ENCODE results near the gene SPOCK1.

Gene SPOCK1

DNA sequence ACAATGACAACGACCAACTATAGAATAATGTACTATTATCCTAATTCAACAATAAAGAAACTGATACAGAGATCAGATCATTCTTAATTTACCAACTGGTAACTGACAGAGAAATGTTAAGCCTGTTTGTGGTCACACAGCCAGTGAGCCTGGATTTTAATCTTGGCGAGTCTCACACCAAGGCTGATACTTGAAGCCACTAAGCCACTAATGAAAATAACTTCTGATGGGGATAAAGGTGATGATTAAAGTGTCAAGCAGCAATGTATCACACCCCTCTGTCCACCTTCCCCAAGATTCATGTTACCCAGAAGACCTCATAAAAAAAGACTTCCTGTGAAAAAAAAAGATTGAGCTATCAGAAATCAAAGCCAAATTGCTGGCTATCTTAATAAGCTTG lies 350.5 kb downstream of the SPOCK1 start:
- no peak for DNase-seq (ENCODE audit: low read depth)

DNA sequence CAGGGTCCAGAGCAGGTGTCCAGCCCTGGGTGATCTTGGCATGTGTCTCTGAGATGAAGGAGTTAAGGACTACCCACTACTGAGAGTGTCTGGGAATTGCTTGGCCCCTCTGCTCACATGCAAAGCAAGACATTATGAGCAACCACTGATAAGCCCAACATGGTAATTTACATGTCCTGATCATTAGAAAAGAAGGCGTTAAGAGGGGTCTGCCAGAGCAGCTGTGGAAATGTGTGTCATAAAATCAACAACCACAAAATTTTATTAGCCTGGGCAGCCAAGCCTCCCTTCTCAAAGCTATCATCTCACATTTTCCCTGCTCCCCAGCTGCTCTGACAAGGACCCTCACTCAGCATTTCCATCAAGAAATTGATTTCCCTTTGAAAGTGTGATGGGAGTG lies 351.0 kb downstream of the SPOCK1 start:
- no peak for DNase-seq (ENCODE audit: low read depth)

DNA sequence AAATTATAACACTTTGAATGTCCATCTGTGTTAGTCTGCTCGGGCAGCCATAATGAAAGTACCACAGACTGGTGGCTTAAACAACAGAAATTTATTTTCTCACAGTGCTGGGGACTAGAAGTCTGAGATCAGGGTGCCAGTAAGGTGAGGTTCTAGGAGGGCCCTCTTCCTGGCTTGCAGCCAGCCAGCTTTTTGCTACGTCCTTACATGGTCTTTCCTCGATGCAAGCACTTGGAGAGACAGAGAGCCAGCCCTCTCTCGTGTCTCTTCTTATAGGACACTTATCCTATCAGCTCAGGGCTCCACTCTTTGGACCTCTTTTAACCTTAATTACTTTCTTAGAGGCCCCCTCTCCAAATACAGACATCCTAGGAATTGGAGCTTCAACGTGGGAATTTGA lies 351.8 kb downstream of the SPOCK1 start:
- DNase-seq (ENCODE audit: low read depth) = no peak

DNA sequence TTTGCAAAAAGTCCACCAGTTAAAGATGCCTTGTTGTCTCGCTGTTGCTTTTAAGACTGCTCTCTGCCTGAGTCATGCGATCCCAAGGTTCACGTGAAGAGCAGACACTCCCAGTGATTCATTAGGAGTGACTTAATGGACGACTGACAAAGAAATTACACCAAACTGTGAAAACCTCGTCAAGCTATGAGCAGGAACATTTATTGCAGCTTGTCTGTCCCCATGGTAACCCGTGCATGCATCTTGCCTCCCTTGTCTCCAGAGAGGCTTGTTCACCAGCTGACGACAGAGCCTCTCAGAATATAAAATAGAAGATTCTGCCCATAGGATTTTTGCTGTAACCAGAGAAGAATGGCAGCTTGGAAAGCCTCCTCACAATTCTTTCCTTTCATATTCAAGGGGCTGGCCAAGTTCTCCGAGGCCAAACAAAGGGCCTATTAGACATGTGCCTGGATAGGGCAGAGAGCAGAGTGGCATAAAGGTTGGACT lies 352.7 kb downstream of the SPOCK1 start:
- peak; percentile 95 for DNase-seq (ENCODE audit: low read depth)

DNA sequence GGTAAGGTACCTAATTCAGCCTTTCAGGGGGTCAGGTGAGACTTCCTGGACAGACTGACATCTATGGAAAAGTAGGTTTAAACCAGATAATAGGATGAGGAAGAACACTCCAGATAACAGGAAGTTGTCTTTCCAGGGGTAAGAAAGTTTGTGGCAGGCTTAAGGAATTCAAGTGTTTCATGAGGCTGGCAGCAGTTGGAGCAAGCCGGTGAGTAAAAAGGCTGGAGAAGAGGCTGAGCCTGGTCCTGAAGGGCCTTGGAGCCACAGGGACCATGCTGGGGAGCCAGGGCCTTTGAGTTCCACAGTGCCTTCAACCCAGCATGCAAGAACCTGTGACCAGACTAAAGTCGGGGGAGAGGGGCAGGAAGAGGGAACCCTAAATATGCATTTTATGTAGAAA lies 353.4 kb downstream of the SPOCK1 start:
- DNase-seq (ENCODE audit: low read depth) = no peak

DNA sequence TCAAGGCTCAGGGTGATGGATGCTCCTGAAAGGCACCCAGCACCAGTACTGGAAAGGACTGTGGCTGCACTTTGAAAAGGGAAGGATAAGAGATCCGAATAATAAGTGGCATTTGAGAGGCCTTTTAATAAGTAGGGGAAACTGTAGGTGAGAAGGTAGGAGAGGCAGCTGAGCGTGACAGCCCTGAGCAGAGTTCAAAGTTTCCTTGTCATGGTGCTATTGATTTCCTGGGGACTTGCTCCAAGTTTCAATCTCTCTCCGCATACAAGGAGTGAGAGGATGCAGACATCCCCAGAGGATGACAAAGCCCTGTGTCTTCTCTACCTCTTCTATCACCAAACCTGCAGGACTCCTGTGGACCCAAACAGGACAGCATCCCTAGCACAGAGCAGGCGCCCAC lies 354.5 kb downstream of the SPOCK1 start:
- no peak for DNase-seq (ENCODE audit: low read depth)

DNA sequence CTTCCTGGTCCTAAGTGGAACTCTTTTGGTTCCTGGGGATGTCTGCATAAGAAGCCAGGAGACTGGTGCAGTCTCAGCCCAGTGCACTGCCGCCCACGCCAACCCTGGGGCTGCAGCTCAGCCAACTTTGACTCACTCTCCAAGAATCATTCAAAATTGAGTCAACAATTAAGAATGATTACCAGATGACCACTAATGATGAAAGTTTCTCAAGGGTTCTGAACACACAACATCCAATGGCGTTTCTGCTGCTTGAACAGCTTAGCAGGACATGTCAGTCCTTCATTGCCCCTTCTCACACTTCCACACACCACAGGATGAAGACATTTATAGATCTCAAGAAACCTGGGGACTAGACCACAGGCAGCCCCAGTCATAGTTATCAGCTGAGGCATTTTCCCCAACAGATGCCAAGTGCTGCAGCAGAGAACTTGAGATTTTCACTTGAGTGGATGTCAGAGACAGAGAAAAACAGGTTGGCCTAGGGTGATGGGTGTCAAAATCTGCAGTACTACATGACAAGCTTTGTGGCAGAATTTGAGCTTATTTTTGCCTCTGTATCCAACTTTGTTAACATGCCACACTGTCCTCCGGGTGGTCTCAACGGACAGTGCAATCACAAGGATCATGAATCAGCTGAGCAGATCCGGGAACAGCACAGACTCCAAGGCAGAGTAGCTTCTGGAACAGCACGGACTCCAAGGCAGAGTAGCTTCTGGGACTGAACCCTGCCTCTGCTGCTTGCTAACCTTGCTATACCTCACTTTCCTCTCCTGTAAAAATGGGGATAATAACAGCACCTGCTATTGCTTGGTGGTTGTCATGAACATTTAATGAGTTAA lies 356.1 kb downstream of the SPOCK1 start:
- peak; percentile 86 for DNase-seq (ENCODE audit: low read depth)

DNA sequence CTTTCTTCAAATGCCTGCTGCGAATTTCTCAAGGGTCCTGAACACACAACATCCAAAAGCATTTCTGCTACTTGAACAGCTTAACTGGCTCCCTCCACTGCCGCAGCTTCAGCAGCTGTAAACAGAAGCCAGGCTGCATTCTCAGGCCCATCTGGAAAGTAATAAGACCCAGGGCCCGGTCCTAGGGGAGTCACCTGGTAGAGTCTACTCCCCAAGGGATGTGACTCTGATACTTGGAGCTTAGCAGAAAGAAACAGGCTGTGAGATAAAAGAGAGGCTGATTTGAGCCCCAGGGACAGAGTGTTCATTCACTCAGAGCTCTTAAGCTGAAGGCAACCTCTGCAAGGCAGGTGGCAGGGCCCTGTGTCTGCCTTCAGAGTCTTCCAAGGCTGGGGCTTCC lies 356.8 kb downstream of the SPOCK1 start:
- no peak for DNase-seq (ENCODE audit: low read depth)

DNA sequence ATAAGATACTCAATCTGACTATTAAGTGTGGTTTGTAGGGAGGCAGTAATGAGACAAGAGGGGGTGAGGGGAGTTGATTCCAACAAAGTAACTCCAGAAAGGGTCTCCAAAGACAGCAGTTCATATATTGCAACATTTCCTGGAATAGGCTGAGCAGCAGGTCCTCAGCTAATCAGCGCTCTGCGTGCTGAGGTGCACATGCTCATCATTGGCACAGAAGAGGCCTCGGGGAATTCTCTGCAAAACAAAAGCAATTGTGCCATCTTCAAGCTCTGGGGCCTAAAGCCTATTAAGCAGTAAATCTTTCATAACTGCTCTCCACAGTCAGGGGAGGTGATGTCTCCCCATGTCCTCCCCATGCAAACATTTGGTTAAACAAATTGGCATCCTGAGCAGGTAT lies 357.3 kb downstream of the SPOCK1 start:
- DNase-seq (ENCODE audit: low read depth) = no peak

DNA sequence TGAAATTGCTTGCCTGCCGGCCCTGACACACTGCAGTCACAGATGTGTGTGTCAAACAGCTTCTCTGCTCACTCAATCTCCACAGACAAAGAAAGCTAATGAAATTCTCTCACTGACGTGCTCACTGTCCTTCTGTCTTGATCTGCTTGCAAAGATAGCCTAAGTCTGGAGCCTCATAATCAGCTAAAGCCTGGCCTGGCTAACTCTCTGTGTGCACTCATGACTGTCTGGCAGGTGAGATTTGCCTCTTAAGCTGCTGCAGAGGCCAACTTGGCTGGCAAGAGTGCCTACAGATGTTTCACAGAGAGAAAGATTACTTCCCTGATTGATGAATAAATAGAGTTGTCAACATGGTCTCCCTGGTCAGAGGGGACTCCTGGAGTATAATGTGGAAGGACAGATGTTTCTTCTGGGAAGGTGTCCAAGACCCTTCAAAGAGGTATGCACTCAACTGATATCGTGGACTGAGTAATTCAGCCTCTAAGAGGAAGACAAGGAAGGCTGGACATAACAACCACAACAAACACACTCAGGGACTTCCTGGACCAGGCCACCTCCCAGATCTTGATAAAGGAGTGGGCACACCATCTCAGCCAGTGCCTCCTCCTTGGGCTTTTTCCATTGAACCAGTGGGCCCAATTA lies 362.0 kb downstream of the SPOCK1 start:
- no peak for DNase-seq (ENCODE audit: low read depth)

DNA sequence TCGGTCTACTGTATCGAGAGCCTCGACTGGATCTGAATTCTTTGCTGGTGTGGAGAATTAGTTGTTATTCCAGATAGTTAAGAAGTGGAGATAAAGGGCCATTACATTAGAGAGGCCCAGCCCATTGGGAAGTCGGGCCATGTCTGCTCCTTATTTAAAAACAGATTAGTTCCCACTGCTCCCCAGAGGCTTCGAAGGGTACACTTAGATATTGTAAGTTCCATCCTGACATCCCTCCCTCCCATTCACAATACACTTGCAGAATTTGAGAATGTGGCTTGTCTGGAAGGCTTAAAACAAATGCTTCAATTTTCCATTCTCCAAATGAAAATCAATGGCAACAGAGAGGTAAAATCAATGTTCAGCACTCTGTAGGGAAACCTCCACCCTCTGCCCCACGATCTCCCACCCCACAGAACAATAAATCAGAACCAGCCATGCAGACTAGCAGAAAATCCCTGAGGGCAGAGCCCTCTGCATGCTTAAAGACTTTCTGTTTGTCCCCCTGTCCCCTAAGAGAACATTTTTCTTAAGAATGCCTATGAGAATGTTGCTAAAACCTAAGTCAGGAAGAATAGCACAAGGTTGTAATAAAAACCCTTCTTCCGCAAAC lies 364.1 kb downstream of the SPOCK1 start:
- DNase-seq (ENCODE audit: low read depth) = no peak

DNA sequence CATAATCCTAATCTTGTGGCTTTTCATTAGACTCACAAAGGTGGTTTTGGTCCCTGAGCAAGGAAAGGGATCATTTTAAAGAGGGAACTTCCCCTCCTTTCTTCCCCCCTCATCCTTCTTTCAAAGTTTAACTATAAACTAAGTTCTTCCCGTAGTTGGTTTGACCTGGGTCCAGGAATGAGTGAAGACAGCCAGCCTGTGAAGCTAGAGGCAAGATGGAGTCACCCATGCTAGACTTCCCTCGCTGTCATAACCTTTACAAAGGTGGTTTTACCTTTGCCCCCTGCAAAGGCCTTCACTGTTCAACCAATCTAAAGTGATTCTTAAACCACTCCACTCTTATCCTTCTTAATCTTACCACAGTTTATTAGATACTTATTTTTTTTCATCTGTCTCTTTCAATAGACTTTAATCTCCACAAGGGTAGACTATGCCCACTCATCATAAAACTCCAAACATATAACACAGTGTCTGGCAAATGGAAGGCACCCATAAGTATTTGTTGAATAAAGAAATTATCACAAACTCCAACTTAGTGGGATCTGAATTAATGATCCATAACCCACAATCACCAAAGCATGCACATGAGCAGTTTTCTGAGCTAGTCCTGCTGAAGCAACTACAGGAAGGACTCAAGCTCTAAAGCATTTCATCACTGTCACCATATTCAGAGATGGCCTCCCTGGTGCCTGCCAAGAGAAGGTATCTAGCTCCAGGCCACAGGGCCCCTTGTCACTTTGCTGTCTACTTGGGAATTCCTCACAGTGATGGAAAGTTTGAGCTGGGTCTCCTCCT lies 369.0 kb downstream of the SPOCK1 start:
- no peak for DNase-seq (ENCODE audit: low read depth)

DNA sequence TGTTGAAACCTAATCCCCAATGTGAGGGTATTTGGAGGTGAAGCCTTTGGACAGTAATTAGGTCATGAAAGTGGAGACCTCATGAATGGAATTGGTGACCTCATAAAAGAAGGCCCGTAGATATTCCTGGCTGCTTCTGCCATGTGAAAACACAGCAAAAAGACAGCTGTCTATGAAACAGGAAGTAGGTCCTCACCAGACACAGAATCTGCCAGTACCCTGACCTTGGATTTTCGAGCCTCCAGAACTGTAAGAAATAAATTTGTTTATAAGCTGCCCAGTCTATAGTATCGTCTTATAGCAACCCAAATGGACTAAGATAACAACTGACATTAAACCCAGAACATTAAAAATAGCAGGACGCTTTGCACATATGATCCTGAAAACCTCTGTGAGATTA lies 371.1 kb downstream of the SPOCK1 start:
- no peak for DNase-seq (ENCODE audit: low read depth)

DNA sequence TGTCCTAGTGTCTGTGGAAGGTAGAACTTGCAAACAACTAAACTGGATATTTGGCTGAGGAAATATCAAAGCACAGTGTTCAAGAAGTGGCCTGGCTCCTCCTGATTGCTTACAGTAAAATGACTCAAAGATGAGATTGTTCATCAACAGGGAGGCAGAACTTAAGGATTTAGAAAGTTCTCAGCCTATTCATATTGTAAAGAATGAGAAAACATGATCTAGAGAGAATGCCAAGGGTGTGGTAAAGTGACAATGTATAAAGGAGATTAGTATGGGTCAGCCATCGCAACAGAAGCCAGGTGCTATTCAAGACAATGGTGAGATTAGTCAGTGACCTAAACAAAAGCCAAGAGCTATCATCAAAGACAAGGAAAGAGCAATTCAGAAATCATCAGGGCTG lies 372.3 kb downstream of the SPOCK1 start:
- DNase-seq (ENCODE audit: low read depth) = no peak

DNA sequence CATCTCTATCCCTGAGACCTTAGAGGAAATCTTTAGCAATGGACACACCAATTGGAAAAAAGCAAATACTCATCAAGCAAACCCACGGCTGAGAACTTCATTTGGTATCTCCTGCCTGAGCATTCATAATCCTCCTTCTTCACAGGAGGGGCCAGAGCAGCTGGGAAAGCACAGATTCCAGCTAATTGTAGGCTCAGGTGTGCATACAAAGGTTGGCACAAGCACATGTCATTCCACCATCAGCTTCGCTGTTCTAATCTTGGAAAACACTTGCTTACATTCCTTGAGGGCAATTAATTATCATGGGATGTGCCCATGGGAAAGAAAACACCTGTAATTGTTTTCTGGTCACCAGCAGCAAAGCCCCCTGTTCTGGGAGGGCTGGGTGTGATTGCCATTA lies 376.6 kb downstream of the SPOCK1 start:
- DNase-seq (ENCODE audit: low read depth) = no peak

DNA sequence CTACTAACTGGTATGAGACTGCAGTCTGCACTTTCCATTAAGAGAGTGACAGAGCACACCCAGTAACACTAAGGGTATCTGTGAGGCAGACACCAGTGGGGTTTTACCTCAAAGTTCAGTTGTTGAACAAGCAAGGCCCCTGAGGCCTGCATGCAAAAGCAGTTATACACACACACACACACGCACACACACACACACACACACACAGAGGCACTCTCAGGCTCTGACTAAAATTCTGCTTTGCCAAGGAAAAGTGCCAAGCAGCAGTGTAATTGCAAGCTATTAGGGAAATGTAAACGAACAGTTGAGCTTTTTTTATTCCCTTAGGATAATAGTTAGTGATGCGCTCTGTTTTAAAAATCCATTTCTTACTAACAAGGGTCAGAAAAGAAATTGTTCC lies 377.1 kb downstream of the SPOCK1 start:
- DNase-seq (ENCODE audit: low read depth) = no peak

DNA sequence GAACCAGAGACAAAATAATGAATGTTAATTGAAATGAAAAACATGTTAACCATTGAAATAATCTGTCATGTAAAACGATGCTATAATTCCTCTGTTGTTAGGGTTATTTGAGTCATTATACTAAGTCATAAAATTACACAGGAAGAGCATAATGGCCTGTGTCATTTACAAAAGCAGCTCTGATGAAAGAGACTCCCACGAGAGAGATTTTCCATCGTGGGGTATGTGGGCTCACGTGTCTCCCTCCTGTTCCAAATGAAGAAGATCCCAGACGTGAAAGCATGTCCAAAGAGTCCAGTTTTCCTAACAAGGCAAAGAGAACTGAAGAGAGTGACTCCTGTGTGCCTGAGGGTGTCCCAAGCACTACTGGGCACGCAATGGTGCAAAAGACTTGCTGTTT lies 379.8 kb downstream of the SPOCK1 start:
- DNase-seq (ENCODE audit: low read depth) = no peak

DNA sequence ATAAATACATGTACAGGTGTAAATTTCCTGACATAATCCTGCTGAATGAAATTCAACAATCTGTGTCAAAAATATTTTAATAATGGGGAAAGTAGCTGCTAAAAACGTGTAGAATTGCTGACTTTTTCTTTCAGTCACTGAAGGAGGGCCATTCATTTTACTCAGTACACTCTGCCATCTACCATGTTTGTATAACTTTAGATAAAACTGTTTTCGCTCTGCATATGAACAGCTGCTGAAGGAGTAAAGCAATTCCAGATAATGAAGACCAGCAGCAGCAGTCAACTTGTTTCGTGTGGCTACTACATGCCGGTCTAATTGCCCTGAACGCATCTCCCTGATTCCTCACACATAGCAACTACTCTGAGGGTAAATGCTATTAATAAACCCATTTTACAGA lies 380.5 kb downstream of the SPOCK1 start:
- DNase-seq (ENCODE audit: low read depth) = no peak

DNA sequence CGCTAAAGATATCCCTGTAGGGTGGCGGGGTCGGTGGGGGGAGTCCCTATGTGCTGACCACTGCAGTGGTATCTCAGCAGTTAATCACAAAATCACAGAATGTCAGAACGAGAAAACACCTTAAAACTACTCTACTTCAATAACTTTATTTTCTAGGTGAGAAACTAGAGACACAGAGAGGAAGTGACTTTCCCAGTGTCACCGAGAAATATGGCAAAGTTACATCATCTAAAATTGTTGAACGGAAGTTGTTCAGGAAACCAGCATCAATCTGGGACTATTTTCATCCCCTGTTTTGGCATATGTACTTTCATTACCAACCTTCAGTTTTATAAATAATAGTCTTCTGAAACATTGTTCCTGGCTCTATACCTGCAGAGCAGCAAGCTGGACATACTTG lies 384.0 kb downstream of the SPOCK1 start:
- DNase-seq (ENCODE audit: low read depth) = no peak

DNA sequence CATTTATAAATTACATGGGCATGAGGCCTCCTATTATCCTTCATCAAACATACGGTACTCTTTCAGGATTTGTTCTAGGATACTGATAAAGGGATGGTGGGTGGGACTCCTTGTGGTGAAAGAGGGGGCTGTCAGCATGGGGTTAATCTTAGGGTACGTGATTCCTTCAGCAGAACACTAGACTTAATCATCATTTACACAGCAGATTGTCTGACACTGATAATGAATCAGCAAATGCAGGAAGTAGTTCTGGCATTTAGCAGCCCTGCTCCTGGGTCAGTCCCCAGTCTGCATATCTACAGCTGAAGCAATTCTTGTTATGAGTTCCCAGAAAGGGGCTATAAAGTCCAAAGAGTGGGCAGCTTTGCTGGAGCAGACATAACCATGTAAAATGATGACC lies 384.6 kb downstream of the SPOCK1 start:
- peak; percentile 18 for DNase-seq (ENCODE audit: low read depth)

DNA sequence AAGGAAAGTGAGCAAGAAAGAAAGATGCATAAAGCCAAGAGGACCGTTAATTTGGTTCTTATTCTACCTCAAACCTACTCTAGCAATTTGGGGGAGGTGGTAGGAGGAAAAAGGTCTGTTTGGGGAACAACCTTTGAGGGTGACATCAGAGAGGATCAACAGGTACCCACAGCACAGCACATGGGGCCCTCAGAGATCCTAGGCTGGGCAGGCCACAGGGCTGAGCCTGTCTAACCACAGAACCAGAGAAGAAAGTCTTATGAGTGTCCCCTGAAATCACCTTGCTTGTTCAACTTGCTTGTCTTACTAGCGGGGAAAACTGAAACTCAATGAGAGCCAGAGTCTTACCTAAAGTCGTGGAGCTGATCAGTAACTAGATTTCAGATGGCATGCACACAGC lies 385.2 kb downstream of the SPOCK1 start:
- no peak for DNase-seq (ENCODE audit: low read depth)

DNA sequence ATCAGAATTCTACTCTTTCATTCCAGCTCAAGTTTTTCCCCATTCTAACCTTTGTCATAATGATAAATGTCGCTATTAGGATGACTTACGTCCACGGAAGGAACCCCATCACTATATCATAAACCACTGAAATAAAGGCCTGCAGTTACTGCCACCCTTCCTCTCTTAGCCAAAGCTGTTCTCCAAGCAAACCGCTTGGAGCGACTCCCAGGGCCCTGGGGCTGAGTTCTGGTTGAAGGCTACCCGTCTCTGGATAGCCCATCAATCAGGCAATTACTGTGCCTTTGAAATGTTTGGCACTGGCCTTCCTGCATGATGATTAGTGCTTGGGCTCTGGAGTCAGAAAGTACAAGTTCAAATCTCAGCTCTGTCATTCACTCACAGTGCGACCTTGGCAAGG lies 386.0 kb downstream of the SPOCK1 start:
- DNase-seq (ENCODE audit: low read depth) = no peak
